Measurements from ENCODE around the gene TSPAN16.

GRCh38 chr19:11335449-11336146 lies 39.6 kb downstream of the TSPAN16 start:
- TF ChIP-seq ZNF460 (CRISPR knock-in tag; IDR thresholded peaks at IDR 0.05; ENCODE audit: borderline replicate concordance): no peak
- TF ChIP-seq, protein P1, sequence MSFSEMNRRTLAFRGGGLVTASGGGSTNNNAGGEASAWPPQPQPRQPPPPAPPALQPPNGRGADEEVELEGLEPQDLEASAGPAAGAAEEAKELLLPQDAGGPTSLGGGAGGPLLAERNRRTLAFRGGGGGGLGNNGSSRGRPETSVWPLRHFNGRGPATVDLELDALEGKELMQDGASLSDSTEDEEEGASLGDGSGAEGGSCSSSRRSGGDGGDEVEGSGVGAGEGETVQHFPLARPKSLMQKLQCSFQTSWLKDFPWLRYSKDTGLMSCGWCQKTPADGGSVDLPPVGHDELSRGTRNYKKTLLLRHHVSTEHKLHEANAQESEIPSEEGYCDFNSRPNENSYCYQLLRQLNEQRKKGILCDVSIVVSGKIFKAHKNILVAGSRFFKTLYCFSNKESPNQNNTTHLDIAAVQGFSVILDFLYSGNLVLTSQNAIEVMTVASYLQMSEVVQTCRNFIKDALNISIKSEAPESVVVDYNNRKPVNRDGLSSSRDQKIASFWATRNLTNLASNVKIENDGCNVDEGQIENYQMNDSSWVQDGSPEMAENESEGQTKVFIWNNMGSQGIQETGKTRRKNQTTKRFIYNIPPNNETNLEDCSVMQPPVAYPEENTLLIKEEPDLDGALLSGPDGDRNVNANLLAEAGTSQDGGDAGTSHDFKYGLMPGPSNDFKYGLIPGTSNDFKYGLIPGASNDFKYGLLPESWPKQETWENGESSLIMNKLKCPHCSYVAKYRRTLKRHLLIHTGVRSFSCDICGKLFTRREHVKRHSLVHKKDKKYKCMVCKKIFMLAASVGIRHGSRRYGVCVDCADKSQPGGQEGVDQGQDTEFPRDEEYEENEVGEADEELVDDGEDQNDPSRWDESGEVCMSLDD (CRISPR knock-in tag; IDR thresholded peaks at IDR 0.05; ENCODE audit: borderline replicate concordance): no peak
- no peak for TF ChIP-seq ZNF784 (CRISPR knock-in tag; IDR thresholded peaks at IDR 0.05; ENCODE audit: borderline replicate concordance)
- TF ChIP-seq RXRA (CRISPR knock-in tag; IDR thresholded peaks at IDR 0.05): no peak
- TF ChIP-seq HMG20A (CRISPR knock-in tag; IDR thresholded peaks at IDR 0.05; ENCODE audit: borderline replicate concordance): no peak
- no peak for TF ChIP-seq ZNF577 (CRISPR knock-in tag; IDR thresholded peaks at IDR 0.05; ENCODE audit: borderline replicate concordance, low read depth)
- no peak for TF ChIP-seq NFE2 (CRISPR knock-in tag; IDR thresholded peaks at IDR 0.05)
- TF ChIP-seq EP300 (IDR thresholded peaks at IDR 0.05; ENCODE audit: low read depth in 2 of 2, low read length in 2 of 2): no peak
- no peak for TF ChIP-seq EP300 (CRISPR knock-in tag; IDR thresholded peaks at IDR 0.05; ENCODE audit: borderline replicate concordance)
- no peak for TF ChIP-seq RAD21 (CRISPR knock-in tag; IDR thresholded peaks at IDR 0.05)
